Measurements from ENCODE around the gene CAMKV.

CAMKV gene

DNA sequence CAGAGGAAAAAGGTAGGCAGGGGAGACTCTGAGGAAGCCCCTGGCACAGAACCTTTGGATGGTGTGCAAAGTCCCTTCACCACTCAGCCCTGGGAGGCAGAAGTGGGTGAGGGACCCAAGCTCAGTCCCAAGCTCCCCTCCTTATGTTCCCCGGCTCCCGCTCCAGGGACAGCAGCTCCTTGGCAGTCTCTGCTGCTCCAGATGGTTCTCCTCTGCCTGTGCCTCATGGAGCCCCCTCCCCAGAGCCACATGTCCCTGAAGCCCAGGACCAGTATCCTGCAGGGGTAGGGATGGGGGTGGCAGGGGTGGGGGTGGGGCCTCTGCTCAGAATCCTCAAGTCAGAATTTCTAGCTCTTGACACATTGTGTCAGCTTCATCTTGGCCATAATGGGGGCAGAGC lies 8.0 kb upstream of the CAMKV start:
- H3K4me3 ChIP-seq (ENCODE audit: low read depth, low read length), result no peak overlapping the region
- DNase-seq (ENCODE audit: low read depth), result no peak
- TF ChIP-seq, protein P1, sequence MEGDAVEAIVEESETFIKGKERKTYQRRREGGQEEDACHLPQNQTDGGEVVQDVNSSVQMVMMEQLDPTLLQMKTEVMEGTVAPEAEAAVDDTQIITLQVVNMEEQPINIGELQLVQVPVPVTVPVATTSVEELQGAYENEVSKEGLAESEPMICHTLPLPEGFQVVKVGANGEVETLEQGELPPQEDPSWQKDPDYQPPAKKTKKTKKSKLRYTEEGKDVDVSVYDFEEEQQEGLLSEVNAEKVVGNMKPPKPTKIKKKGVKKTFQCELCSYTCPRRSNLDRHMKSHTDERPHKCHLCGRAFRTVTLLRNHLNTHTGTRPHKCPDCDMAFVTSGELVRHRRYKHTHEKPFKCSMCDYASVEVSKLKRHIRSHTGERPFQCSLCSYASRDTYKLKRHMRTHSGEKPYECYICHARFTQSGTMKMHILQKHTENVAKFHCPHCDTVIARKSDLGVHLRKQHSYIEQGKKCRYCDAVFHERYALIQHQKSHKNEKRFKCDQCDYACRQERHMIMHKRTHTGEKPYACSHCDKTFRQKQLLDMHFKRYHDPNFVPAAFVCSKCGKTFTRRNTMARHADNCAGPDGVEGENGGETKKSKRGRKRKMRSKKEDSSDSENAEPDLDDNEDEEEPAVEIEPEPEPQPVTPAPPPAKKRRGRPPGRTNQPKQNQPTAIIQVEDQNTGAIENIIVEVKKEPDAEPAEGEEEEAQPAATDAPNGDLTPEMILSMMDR (IDR thresholded peaks at IDR 0.05; ENCODE audit: insufficient read depth, low read depth, low read length, missing control alignments), result no peak

DNA sequence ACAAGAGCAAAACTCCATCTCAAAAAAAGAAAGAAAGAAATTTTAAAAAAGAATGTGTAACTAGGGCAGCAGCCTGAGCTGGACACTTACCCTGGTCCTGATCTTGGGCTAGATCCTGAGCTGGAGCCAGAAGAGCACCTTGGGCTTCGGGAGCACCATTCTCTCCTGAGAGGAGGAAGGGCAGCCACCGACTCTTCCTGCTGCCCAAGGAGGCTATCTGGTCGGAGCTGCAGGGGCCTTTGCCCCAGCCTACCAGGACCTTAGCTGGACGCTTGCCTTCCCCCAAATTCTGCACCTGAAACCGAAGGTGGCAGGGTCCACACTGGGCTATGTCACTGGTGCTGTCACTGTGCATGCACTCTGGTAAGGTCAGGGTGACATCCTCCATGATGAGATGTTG lies 6.9 kb upstream of the CAMKV start:
- no peak overlapping the region for H3K4me3 ChIP-seq (ENCODE audit: low read depth, low read length)

DNA sequence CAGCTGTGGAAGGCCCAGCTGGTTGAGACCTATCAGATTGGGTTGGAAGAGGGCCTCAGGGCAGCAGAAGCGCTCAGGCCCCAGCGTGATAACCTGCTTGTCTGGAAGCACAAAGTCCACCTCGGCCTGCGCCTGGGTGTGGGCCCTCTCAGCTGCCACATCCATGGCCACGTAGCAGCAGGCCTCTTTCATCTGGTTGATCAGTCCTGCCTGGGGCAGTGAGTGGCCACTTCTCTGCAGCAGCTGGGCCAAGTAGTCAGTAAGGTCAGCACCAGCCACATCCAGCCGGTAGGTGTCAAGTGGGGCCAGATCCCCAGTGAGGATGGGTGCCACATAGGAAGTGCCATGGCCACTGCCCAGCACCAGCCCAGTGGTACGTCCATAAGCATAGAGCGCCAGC lies 3.9 kb upstream of the CAMKV start:
- TF ChIP-seq, protein P1 (IDR thresholded peaks at IDR 0.05; ENCODE audit: insufficient read depth, low read depth, low read length, missing control alignments), result no peak
- DNase-seq (ENCODE audit: low read depth), result no peak

More for the DNA sequence above, 6.9 kb upstream of the CAMKV start:
- TF ChIP-seq, protein P1 (IDR thresholded peaks at IDR 0.05; ENCODE audit: insufficient read depth, low read depth, low read length, missing control alignments), result no peak
- no peak for DNase-seq (ENCODE audit: low read depth)

DNA sequence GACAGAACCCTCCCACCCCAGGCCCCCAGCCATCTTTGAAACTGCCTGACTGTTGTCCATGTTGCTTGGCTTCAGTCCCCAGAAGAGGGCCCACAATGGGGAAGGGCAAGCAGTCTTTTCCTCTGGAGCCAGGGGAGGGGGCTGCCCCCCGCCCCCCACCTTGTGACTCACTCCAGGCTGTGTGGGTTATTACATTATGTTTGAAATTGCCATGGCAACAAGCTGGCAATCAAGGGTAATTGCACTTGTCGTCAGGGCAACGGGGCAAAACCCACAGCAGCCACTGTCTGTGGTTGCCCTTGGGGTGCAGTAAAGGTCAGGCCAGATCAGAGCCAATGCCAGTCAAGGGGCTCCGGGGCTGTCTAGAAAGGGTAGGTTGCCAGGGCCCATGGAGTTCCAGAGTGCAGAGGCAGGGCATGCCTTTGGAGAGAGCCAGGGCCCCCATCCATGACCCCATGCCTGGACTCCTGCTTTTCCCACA lies 3.1 kb upstream of the CAMKV start:
- TF ChIP-seq, protein P1 (IDR thresholded peaks at IDR 0.05; ENCODE audit: insufficient read depth, low read depth, low read length, missing control alignments), result no peak
- DNase-seq (ENCODE audit: low read depth), result peak; percentile 17
- no peak overlapping the region for H3K4me3 ChIP-seq (ENCODE audit: low read depth, low read length)

More for the DNA sequence above, 3.9 kb upstream of the CAMKV start:
- H3K4me3 ChIP-seq (ENCODE audit: low read depth, low read length), result no peak overlapping the region

DNA sequence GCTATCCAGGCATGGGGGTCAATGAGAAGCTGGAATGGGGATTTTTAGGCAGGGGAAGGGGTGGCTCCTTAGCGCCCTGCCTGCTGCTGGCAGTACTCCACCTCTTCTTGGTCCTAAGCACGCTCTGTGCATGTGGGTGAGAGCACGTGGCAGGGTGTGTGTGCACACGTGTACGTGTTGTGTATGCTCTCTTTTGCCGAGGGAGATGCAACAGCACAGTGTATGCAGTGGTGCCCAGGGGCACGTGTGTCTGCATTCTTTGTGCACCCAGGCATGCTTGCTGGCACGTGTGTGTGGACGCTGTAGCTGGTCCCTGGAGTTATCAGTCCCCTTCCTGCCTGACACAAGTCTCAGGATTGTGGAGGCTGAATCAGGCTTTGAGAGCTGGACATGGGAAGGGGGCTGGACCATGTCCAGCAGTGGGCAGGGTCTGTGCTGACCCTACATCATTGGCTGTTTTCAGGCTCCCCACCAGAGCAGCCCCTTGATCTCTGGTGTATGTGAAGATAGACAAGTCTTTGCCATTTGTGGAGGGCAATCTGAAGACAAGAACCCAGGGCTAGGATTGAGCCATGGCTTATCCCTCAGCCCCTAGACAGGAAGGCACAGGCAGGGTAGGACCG lies 1.9 kb upstream of the CAMKV start:
- TF ChIP-seq, protein P1 (IDR thresholded peaks at IDR 0.05; ENCODE audit: insufficient read depth, low read depth, low read length, missing control alignments), result no peak
- no peak overlapping the region for H3K4me3 ChIP-seq (ENCODE audit: low read depth, low read length)
- DNase-seq (ENCODE audit: low read depth), result no peak

DNA sequence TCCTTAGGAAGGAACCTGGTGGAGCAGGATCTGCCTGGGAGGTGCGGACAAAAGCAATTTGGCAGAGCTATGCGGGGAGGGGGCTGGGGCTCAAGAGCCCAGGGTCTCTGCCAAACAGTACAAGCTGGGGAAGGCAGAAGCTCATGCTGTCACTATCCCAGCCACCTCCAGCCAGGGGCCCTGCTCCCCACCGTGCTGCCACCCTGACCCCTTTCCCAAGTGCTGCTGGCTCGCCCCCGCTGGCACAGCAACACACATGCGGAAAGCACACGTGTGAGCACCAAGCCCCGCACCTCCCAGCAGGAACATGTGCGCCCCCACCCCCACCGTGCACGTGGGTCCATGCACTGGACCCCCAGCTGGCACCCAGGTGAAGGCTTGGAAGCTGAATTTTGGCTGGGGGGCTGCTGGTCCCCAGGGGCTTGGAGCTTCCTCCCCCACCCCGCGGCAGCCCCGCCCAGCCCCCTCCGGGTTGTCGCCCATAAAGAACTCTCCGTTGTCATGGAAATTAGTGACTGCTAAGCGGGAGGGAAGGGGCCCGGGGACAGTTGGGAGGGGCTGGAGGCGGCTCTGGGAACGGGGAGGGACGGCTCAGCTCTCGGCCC lies 742 bp downstream of the CAMKV start:
- no peak for DNase-seq (ENCODE audit: low read depth)
- TF ChIP-seq, protein P1 (IDR thresholded peaks at IDR 0.05; ENCODE audit: insufficient read depth, low read depth, low read length, missing control alignments), result no peak
- H3K4me3 ChIP-seq (ENCODE audit: low read depth, low read length), result no peak overlapping the region

Measured in GM12865 (cell line).